ENCODE data around the gene MPHOSPH9.
"Not testable (repeated sequence)": the region's sequence is repeated elsewhere in the genome, so short reads cannot be mapped to it uniquely, and the experiment has no call there.

GRCh38 chr12:123248129-123248528 lies 15.2 kb upstream of the MPHOSPH9 start:
- not testable (repeated sequence) for TF ChIP-seq CTCF, POLR2A (IDR thresholded peaks at IDR 0.05)

Data from lower leg skin (tissue), 3 donors.